Stimulated activated naive CD8-positive, alpha-beta T cell treated with anti-CD3 and anti-CD28 coated beads, Interleukin-15, Interleukin-2, amounts not matched to agents 100 ng/mL and 50 ng/mL, for 24 hours (primary cell): ENCODE data around the gene ST3GAL2.
A peak's percentile ranks its signal among the peaks of the same experiment; 100 is the strongest.
"Not testable (repeated sequence)": the region's sequence is repeated elsewhere in the genome, so short reads cannot be mapped to it uniquely, and the experiment has no call there.

Source experiments
- H3K27ac Mint-ChIP-seq: one replicate; pipeline ENCODE4 v1.8.0; 2021; ENCODE audit warnings: mild to moderate bottlenecking, mixed read lengths
- H3K27me3 Mint-ChIP-seq: one replicate; pipeline ENCODE4 v1.8.0; 2021; ENCODE audit warnings: mixed read lengths
- H3K36me3 Mint-ChIP-seq: one replicate; pipeline ENCODE4 v1.8.0; 2021; ENCODE audit warnings: low read depth, mixed read lengths
- H3K4me1 Mint-ChIP-seq: one replicate; pipeline ENCODE4 v1.8.0; 2021; ENCODE audit warnings: low read depth, mixed read lengths
- H3K4me3 Mint-ChIP-seq: one replicate; pipeline ENCODE4 v1.8.0; 2021; ENCODE audit warnings: mild to moderate bottlenecking, mixed read lengths
- H3K9me3 Mint-ChIP-seq: one replicate; pipeline ENCODE4 v1.8.0; 2021; ENCODE audit warnings: mixed read lengths

The ST3GAL2 gene

DNA sequence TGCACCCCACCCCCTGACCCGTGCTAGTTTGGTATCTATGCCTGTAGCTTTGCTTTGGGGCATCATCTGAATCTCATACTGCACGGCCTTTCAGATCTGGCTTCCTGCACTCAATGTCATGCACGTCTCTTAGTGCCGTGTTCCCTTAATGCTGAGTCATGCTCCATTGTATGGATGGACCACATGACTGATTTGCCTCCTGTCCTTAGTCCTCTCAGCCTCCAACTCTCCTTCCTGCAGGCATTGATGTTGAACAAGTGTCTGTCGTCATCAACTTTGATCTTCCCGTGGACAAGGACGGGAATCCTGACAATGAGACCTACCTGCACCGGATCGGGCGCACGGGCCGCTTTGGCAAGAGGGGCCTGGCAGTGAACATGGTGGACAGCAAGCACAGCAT, 106.2 kb downstream of the ST3GAL2 start:
- not testable (repeated sequence) for H3K4me3 Mint-ChIP-seq, H3K4me1 Mint-ChIP-seq, H3K9me3 Mint-ChIP-seq, H3K27me3 Mint-ChIP-seq
- H3K27ac Mint-ChIP-seq: peak overlapping the region; percentile 45
- H3K36me3 Mint-ChIP-seq: peaks cover 35% of the 10 kb centered on the region

DNA sequence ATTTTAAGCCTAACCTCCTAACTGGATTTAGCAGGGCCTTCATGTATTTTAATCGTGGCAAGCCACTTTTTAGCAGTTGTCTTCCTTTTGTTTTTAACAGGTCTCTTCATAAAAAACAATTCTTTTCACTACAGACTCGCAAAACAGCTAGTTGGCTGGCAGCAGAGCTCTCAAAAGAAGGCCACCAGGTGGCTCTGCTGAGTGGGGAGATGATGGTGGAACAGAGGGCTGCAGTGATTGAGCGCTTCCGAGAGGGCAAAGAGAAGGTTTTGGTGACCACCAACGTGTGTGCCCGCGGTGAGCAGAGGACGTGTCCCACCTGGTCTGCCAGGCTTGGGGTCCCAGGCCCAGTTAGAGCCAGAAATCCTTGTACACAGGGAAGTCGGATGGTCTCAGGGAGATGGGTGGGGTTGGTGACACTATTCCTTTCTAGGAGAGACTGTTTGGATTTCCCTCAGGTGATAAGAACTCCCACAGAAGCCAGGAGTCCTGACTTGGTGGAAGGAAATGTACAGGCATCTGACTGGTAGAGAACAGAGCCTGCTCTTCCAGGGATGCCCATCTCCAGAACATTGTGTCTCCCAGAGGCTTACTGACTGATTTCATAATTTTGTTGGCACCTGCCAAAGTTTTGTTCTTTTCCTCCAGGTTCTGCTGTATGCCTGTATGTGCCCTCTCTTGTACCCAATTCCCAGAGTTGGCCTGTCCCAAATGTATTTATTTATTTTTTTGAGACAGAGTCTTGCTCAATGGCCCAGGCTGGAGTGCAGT, 107.1 kb downstream of the ST3GAL2 start:
- Mint-ChIP-seq H3K9me3 (no peaks in the 10 kb centered on the region), H3K27ac (no peak overlapping the region), H3K4me1 (no peaks in the 10 kb centered on the region), H3K4me3 (no peak overlapping the region), H3K27me3 (no peaks in the 10 kb centered on the region), H3K36me3 (peaks cover 35% of the 10 kb centered on the region)

DNA sequence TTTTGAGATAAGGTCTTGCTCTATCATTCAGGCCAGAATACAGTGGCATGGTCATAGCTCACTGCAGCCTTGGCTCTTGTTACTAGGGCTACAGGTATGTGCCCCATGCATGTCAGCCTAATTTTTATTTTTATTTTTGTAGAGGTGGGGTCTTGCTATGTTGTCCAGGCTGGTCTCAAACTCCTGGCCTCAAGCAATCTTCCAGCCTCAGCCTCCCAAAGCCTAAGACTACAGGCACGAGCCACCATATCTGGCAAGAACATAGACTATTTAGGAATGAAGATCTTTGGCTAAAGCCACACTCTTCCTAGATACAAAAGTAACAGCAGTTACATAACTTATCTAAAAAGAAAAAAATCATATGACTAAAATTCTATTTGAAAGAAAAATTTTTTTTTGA, 107.8 kb downstream of the ST3GAL2 start:
- H3K36me3 Mint-ChIP-seq: peaks cover 35% of the 10 kb centered on the region

More for the DNA sequence above, 107.8 kb downstream of the ST3GAL2 start:
- no peaks in the 10 kb centered on the region for H3K4me1 Mint-ChIP-seq
- no peak overlapping the region for H3K27ac Mint-ChIP-seq
- no peaks in the 10 kb centered on the region for H3K9me3 Mint-ChIP-seq
- H3K27me3 Mint-ChIP-seq: no peaks in the 10 kb centered on the region
- H3K4me3 Mint-ChIP-seq: no peak overlapping the region
